ENCODE data around the gene ARAF. TPM values are rescaled to one million over a fixed set of nuclear protein-coding genes. Genes with fewer than 3 reads are reported as not detected.

ARAF gene
- total and polyA plus RNA-seq, 4 donors, result 32.6 to 85.9 (median 47.0) TPM

GRCh38 chrX:47576021-47576898 is 15.3 kb downstream of the ARAF start:
- WGBS, 2 donors, result 86 to 97% methylated on average over 20 of the region's 20 CpGs
- no peak overlapping the region for H3K4me3 ChIP-seq
- TF ChIP-seq, protein P1, sequence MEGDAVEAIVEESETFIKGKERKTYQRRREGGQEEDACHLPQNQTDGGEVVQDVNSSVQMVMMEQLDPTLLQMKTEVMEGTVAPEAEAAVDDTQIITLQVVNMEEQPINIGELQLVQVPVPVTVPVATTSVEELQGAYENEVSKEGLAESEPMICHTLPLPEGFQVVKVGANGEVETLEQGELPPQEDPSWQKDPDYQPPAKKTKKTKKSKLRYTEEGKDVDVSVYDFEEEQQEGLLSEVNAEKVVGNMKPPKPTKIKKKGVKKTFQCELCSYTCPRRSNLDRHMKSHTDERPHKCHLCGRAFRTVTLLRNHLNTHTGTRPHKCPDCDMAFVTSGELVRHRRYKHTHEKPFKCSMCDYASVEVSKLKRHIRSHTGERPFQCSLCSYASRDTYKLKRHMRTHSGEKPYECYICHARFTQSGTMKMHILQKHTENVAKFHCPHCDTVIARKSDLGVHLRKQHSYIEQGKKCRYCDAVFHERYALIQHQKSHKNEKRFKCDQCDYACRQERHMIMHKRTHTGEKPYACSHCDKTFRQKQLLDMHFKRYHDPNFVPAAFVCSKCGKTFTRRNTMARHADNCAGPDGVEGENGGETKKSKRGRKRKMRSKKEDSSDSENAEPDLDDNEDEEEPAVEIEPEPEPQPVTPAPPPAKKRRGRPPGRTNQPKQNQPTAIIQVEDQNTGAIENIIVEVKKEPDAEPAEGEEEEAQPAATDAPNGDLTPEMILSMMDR (IDR thresholded peaks at IDR 0.05; ENCODE audit: control extremely low read depth, extremely low read depth), result no peak
- peaks cover 0 to 15% (median 0%) of the 10 kb centered on the region in 5 donors for H3K4me1 ChIP-seq (ENCODE audit: control insufficient read depth in 5 of 5, insufficient read depth in 5 of 5, low read length in 5 of 5)
- DNase-seq, result no peak
- no peak for ATAC-seq (ENCODE audit: insufficient read depth, low FRiP score)
- H3K9ac ChIP-seq (ENCODE audit: insufficient read depth in 1 of 2, low read length in 2 of 2), result no peak overlapping the region
- H3K27me3 ChIP-seq (ENCODE audit: control insufficient read depth in 3 of 3, insufficient read depth in 3 of 3, low read length in 2 of 3), result no peaks in the 10 kb centered on the region
- H3K9me3 ChIP-seq (ENCODE audit: control insufficient read depth in 4 of 4, insufficient read depth in 3 of 4, low read length in 3 of 4), result peaks cover 0 to 5% (median 0%) of the 10 kb centered on the region in 4 donors
- no peak overlapping the region for H3K27ac ChIP-seq (ENCODE audit: low read depth in 1 of 2, low read length in 1 of 2)
- H3K36me3 ChIP-seq (ENCODE audit: control insufficient read depth in 4 of 4, insufficient read depth in 4 of 4, low read length in 4 of 4), result peaks cover 0 to 4% (median 0%) of the 10 kb centered on the region in 4 donors

GRCh38 chrX:47577424-47577823 is 16.4 kb downstream of the ARAF start:
- 70 to 71% methylated on average over 9 of the region's 9 CpGs for WGBS, 2 donors
- DNase-seq (no peak), ATAC-seq (ENCODE audit: insufficient read depth, low FRiP score) (no peak)
- H3K4me1 ChIP-seq (ENCODE audit: control insufficient read depth in 5 of 5, insufficient read depth in 5 of 5, low read length in 5 of 5), result peaks cover 0 to 20% (median 3%) of the 10 kb centered on the region in 5 donors
- H3K4me3 ChIP-seq, result no peak overlapping the region
- no peaks in the 10 kb centered on the region for H3K36me3 ChIP-seq (ENCODE audit: control insufficient read depth in 4 of 4, insufficient read depth in 4 of 4, low read length in 4 of 4)
- no peak overlapping the region for H3K27ac ChIP-seq (ENCODE audit: low read depth in 1 of 2, low read length in 1 of 2)
- TF ChIP-seq, protein P1 (IDR thresholded peaks at IDR 0.05; ENCODE audit: control extremely low read depth, extremely low read depth), result no peak
- H3K27me3 ChIP-seq (ENCODE audit: control insufficient read depth in 3 of 3, insufficient read depth in 3 of 3, low read length in 2 of 3), result no peaks in the 10 kb centered on the region
- H3K9me3 ChIP-seq (ENCODE audit: control insufficient read depth in 4 of 4, insufficient read depth in 3 of 4, low read length in 3 of 4), result peaks cover 0 to 4% (median 0%) of the 10 kb centered on the region in 4 donors
- H3K9ac ChIP-seq (ENCODE audit: insufficient read depth in 1 of 2, low read length in 2 of 2), result no peak overlapping the region

DNA sequence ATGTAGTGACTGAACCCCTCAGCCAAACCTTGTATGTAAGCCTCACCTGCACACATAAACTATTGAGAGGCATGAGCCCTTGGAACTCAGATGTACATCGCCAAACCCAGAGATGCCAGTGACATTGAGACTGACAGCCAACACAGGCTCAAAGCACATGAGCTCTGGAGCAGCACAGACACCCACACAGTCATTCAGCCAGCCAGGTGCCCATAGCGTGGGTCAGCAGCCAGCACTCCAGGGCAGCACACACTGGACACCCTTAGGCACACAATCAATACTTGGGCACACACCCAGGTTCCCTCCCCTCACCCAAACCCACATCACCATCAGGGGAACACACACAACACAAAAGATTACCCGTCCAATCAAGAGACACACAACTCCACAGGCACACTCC is 16.9 kb downstream of the ARAF start:
- 74 to 86% methylated on average over 3 of the region's 3 CpGs for WGBS, 2 donors
- TF ChIP-seq, protein P1 (IDR thresholded peaks at IDR 0.05; ENCODE audit: control extremely low read depth, extremely low read depth), result no peak

More for the DNA sequence above, 16.9 kb downstream of the ARAF start:
- H3K27ac ChIP-seq (ENCODE audit: low read depth in 1 of 2, low read length in 1 of 2), result peak overlapping the region in 1 of 2 donors; percentile 15
- ATAC-seq (ENCODE audit: insufficient read depth, low FRiP score) (no peak), DNase-seq (no peak)
- H3K9ac ChIP-seq (ENCODE audit: insufficient read depth in 1 of 2, low read length in 2 of 2), result no peak overlapping the region
- H3K27me3 ChIP-seq (ENCODE audit: control insufficient read depth in 3 of 3, insufficient read depth in 3 of 3, low read length in 2 of 3), result no peaks in the 10 kb centered on the region
- H3K9me3 ChIP-seq (ENCODE audit: control insufficient read depth in 4 of 4, insufficient read depth in 3 of 4, low read length in 3 of 4), result peaks cover 0 to 4% (median 0%) of the 10 kb centered on the region in 4 donors
- no peaks in the 10 kb centered on the region for H3K36me3 ChIP-seq (ENCODE audit: control insufficient read depth in 4 of 4, insufficient read depth in 4 of 4, low read length in 4 of 4)
- no peak overlapping the region for H3K4me3 ChIP-seq
- H3K4me1 ChIP-seq (ENCODE audit: control insufficient read depth in 5 of 5, insufficient read depth in 5 of 5, low read length in 5 of 5), result peaks cover 0 to 20% (median 3%) of the 10 kb centered on the region in 5 donors
